Liver (tissue), 3 donors: ENCODE data around the gene IGF1R.

Source experiments
- JUND ChIP-seq, 2 donors: IDR thresholded peaks; 2 replicates each; pipeline ENCODE4 v1.6.1; 2016; ENCODE audit warnings: antibody characterized with exemption in 2 of 2
- NR2F2 ChIP-seq: IDR thresholded peaks from 2 replicates; pipeline ENCODE4 v1.6.1; 2016; ENCODE audit warnings: antibody characterized with exemption
- RAD21 ChIP-seq, 2 donors: IDR thresholded peaks; 2 replicates each; pipeline ENCODE4 v1.6.1; 2016; ENCODE audit warnings: antibody characterized with exemption in 2 of 2, mild to moderate bottlenecking in 2 of 2
- SP1 ChIP-seq: IDR thresholded peaks from 2 replicates; pipeline ENCODE4 v1.6.1; 2018; ENCODE audit warnings: antibody characterized with exemption, mild to moderate bottlenecking
- TAF1 ChIP-seq: conservative IDR thresholded peaks from 2 replicates; pipeline ENCODE4 v1.6.1; 2016; ENCODE audit warnings: antibody characterized with exemption, mild to moderate bottlenecking
- YY1 ChIP-seq: IDR thresholded peaks from 2 replicates; pipeline ENCODE4 v1.6.1; 2016; ENCODE audit warnings: antibody characterized with exemption, mild to moderate bottlenecking
- TF ChIP-seq, protein P1 (sequence below): fragments of 150-350 bp; IDR thresholded peaks from 2 replicates; pipeline ENCODE4 v1.5.1; 2017; ENCODE audit warnings: improper control_type of control experiment, low read depth, low read length; ENCODE audit not compliant: missing input control
- TF ChIP-seq, protein P2 (sequence below): IDR thresholded peaks from 2 replicates; pipeline ENCODE4 v1.6.1; 2016; ENCODE audit warnings: antibody characterized with exemption, mild to moderate bottlenecking
- TF ChIP-seq, protein P3 (sequence below): IDR thresholded peaks from 2 replicates; pipeline ENCODE4 v1.6.1; 2016; ENCODE audit warnings: antibody characterized with exemption
- TF ChIP-seq, protein P4 (sequence below): IDR thresholded peaks from 2 replicates; pipeline ENCODE4 v1.6.1; 2016; ENCODE audit warnings: antibody characterized with exemption
- donor health status: healthy.
- donor health status: healthy.

DNA sequence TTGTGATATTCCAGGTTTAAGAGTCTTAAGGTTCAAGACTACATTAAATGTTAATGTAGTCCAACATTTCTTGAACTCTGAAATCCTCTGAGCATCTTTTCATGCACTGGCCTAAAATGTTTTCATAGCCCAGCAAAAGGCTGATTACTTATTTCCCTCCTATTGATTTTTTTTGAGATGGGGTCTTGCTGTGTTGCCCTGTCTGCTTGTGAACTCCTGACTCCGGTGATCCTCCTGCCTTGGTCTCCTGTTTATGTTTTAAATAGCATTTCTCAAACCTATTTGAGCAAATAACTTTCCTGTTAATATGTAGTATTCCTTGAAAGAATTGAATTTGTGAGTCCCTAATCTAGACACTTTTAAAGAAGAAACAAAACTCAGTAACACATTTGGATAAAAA is 133.5 kb downstream of the IGF1R start:
- TF ChIP-seq, protein P1, sequence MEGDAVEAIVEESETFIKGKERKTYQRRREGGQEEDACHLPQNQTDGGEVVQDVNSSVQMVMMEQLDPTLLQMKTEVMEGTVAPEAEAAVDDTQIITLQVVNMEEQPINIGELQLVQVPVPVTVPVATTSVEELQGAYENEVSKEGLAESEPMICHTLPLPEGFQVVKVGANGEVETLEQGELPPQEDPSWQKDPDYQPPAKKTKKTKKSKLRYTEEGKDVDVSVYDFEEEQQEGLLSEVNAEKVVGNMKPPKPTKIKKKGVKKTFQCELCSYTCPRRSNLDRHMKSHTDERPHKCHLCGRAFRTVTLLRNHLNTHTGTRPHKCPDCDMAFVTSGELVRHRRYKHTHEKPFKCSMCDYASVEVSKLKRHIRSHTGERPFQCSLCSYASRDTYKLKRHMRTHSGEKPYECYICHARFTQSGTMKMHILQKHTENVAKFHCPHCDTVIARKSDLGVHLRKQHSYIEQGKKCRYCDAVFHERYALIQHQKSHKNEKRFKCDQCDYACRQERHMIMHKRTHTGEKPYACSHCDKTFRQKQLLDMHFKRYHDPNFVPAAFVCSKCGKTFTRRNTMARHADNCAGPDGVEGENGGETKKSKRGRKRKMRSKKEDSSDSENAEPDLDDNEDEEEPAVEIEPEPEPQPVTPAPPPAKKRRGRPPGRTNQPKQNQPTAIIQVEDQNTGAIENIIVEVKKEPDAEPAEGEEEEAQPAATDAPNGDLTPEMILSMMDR = no peak
- TF ChIP-seq TAF1 = no peak
- TF ChIP-seq RAD21 (IDR thresholded peaks at IDR 0.05) = no peak
- no peak for TF ChIP-seq YY1
- TF ChIP-seq, protein P2, sequence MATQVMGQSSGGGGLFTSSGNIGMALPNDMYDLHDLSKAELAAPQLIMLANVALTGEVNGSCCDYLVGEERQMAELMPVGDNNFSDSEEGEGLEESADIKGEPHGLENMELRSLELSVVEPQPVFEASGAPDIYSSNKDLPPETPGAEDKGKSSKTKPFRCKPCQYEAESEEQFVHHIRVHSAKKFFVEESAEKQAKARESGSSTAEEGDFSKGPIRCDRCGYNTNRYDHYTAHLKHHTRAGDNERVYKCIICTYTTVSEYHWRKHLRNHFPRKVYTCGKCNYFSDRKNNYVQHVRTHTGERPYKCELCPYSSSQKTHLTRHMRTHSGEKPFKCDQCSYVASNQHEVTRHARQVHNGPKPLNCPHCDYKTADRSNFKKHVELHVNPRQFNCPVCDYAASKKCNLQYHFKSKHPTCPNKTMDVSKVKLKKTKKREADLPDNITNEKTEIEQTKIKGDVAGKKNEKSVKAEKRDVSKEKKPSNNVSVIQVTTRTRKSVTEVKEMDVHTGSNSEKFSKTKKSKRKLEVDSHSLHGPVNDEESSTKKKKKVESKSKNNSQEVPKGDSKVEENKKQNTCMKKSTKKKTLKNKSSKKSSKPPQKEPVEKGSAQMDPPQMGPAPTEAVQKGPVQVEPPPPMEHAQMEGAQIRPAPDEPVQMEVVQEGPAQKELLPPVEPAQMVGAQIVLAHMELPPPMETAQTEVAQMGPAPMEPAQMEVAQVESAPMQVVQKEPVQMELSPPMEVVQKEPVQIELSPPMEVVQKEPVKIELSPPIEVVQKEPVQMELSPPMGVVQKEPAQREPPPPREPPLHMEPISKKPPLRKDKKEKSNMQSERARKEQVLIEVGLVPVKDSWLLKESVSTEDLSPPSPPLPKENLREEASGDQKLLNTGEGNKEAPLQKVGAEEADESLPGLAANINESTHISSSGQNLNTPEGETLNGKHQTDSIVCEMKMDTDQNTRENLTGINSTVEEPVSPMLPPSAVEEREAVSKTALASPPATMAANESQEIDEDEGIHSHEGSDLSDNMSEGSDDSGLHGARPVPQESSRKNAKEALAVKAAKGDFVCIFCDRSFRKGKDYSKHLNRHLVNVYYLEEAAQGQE = no peak
- TF ChIP-seq, protein P3, sequence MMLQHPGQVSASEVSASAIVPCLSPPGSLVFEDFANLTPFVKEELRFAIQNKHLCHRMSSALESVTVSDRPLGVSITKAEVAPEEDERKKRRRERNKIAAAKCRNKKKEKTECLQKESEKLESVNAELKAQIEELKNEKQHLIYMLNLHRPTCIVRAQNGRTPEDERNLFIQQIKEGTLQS = no peak
- TF ChIP-seq SP1 = no peak
- TF ChIP-seq NR2F2 = no peak
- TF ChIP-seq, protein P4, sequence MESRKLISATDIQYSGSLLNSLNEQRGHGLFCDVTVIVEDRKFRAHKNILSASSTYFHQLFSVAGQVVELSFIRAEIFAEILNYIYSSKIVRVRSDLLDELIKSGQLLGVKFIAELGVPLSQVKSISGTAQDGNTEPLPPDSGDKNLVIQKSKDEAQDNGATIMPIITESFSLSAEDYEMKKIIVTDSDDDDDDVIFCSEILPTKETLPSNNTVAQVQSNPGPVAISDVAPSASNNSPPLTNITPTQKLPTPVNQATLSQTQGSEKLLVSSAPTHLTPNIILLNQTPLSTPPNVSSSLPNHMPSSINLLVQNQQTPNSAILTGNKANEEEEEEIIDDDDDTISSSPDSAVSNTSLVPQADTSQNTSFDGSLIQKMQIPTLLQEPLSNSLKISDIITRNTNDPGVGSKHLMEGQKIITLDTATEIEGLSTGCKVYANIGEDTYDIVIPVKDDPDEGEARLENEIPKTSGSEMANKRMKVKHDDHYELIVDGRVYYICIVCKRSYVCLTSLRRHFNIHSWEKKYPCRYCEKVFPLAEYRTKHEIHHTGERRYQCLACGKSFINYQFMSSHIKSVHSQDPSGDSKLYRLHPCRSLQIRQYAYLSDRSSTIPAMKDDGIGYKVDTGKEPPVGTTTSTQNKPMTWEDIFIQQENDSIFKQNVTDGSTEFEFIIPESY = no peak
- no peak for TF ChIP-seq JUND (IDR thresholded peaks at IDR 0.05)
